ENCODE results near the gene CHMP3.
"Not testable (repeated sequence)": the region's sequence is repeated elsewhere in the genome, so short reads cannot be mapped to it uniquely, and the experiment has no call there.

CHMP3 gene

DNA sequence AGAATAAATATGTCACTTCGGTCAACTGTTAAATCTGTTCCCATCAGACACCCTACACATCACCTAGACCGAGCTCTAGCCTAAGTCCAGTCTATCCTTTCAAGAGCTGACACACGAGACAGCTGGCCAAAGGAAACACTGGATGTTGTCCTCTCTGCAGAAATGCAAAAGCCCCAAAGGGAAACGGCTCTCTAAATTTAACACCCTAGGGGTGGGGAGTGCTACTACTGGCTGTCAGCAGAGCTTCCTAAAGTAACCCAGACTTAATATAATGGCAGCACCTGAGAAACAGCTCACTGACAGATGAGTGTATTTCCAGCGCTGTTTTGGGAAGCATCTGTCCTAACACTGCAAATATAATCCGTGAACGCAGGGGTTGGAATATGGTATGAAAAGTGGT, 55.6 kb downstream of the CHMP3 start:
- TF ChIP-seq GATA1 (IDR thresholded peaks at IDR 0.05; ENCODE audit: low read depth, low read length) (no peak), POLR2A (IDR thresholded peaks at IDR 0.05; ENCODE audit: low read length) (no peak)
- no peak for DNase-seq

DNA sequence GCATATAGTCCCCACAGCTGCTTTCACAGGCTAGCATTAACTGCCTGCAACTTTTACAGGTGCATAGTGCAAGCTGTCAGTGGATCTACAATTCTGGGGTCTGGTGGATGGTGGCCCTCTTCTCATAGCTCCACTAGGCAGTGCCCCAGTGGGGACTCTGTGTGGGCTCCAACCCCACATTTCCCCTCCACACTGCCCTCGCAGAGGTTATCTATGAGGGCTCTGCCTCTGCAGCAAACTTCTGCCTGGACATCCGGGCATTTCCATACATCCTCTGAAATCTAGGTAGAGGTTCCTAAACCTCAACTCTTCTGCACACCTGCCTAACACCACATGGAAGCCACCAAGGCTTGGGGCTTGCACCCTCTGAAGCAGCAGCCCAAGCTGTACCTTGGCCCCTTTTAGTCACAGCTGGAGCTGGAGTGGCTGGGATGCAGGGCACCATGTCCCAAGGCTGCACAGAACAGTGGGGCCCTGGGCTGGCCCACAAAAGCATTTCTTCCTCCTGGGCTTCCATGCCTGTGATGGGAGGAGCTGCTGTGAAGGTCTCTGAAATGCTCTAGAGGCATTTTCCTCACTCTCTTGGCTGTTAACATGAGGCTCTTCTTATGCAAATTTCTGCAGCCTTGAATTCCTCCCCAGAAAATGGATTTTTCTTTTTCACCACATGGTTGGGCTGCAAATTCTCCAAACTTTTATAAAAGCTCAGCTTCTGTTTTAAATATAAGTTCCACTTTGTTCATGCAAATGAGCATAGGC, 62.7 kb downstream of the CHMP3 start:
- TF ChIP-seq GATA1 (IDR thresholded peaks at IDR 0.05; ENCODE audit: low read depth, low read length) (no peak), POLR2A (IDR thresholded peaks at IDR 0.05; ENCODE audit: low read length) (no peak)
- DNase-seq = peak; percentile 24 to 26

DNA sequence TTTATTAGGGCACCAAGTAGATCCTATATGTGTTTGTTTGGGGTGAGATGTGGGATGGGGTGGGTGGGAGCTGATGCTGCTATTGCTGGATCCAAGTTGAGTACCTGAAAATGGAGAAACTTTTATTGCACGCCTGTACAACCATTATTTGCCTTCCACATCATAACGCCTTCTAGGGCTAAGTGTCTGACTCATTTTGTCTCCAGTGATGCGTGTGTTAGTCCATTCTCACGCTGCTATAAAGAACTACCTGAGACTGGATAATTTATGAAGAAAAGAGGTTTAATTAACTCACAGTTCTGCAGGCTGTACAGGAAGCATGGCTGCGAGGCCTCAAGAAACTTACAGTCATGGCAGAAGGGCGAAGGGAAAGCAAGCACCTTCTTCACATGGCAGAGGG, 63.9 kb downstream of the CHMP3 start:
- no peak for DNase-seq
- TF ChIP-seq GATA1 (IDR thresholded peaks at IDR 0.05; ENCODE audit: low read depth, low read length) (no peak), POLR2A (IDR thresholded peaks at IDR 0.05; ENCODE audit: low read length) (no peak)

DNA sequence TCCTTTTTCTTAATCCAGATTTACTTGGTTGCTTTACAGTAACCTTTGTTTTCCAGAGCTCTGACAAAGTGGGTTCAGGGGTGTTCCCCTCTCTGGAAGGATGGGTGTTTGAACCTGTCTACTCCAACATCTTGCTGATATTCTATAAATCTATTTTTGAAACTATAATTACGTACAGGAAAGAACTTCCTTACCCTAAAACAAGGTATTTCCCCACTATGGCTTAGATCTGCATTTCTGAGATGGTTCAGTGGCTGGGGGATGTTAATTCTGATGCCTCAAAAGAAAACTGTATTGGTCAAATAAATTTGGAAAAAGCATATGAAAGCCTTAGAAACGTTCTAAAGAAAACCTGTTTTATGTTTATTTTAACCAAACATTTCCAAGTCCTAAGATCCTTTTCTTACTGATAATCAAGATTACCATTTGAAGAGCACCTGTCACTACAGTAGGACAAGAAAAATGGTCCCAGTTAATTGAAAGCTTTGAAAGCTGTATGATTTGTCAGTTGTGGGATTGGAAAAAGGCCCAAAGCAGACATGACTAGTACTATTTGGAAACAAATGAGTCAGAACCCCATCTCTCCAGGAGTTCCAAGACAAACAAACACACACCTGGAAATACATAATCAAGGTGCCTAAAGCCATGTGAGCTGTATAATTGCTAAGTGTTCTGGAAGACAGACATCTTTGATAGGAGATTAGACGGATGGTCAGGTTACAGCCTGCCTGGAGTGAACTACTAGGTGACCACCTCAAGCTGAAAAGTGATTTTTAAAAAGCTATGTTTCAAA, 64.6 kb downstream of the CHMP3 start:
- TF ChIP-seq GATA1 (IDR thresholded peaks at IDR 0.05; ENCODE audit: low read depth, low read length) = no peak
- TF ChIP-seq POLR2A (IDR thresholded peaks at IDR 0.05; ENCODE audit: low read length) = no peak
- DNase-seq = no peak

DNA sequence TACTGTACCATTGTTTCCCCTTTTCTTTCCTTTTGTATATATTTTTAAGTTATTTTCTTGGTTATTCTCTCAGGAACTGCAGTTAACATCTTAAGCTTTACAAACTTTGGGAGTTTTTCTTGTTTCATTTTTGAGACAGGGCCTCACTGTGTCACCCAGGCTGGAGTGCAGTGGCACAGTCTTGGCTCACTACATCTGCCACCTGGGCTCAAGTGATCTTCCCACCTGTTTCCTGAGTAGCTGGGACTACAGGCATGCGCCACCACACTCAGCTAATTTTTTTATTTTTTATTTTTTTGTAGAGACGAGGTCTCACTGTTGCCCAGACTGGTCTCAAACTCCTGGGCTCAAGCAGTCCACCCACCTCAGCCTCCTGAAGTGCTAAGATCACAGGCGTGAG, 66.9 kb downstream of the CHMP3 start:
- not testable (repeated sequence) for DNase-seq

DNA sequence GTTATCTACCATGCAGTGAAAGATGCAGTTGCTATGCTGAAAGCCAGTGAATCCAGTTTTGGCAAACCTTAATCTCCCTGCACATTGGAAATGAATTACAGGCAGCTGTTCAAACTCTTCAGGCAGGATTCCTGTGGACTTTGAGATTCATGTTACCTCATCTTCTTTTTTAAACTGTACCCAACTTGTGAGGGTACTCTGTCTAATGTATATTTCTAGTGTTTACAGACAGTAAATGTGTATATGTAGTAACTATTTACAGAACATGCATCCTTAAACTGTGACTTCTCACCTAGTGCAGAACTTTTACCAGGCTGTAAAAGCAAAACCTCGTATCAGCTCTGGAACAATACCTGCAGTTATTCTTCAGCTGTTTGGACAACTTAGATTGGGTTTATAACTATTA, 71.2 kb downstream of the CHMP3 start:
- DNase-seq = no peak
- TF ChIP-seq GATA1 (IDR thresholded peaks at IDR 0.05; ENCODE audit: low read depth, low read length) = no peak
- no peak for TF ChIP-seq POLR2A (IDR thresholded peaks at IDR 0.05; ENCODE audit: low read length)

DNA sequence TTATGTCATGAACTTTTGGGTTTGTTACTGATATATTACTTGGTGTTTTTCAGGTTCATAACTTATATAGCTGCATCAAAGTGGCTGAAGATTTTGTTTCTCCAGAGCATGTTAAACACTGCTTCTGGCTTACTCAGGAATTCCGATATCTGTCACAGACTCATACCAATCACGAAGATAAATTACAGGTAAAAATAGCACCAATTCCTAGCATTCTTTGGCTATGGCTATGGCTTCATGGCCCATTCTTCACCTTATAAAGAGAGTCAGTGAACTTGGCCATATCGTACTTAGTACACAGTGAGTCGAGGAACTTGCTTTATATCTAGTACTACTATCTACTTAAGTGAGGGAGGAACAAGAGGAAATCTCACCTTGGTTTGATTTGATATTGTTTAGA, 72.2 kb downstream of the CHMP3 start:
- no peak for DNase-seq
- TF ChIP-seq POLR2A (IDR thresholded peaks at IDR 0.05; ENCODE audit: low read length) (no peak), GATA1 (IDR thresholded peaks at IDR 0.05; ENCODE audit: low read depth, low read length) (no peak)

DNA sequence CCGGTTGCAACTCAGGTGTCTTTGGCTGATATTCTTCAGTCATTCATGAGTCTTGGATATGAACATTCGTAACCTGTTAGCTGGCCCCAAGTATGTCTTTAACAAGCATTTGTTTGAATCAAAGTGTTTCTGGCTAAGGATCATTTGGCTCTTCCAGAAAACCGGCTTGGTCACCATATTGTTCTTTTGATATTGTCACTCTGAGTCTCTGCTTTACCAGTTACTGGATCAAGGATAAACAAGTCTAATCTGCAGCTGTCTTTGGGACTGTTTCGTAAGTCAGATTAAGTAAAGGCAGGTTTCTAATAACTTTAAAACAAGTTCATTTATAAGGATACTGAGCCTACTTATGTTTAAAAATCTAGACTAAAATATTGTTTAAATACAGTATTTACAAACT, 73.0 kb downstream of the CHMP3 start:
- no peak for DNase-seq
- TF ChIP-seq POLR2A (IDR thresholded peaks at IDR 0.05; ENCODE audit: low read length) = no peak
- TF ChIP-seq GATA1 (IDR thresholded peaks at IDR 0.05; ENCODE audit: low read depth, low read length) = no peak

DNA sequence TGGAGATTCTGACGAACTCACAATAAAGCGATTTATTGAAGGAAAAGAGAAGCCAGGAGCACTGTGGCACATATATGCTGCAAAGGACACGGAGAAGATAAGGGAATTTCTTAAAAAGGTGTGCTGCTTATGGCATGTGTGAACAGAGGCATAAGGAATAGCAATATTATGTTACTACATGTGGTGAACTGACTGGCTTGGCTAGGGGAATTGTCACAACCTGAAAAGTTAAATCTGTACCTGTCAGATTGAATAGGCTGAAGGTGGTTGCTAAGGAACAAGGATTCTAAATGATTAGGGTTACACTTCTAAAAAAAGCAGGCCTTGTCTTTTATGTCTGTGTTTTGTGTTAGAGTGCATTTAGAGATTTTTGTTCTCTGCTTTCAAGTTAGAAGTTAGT, 73.7 kb downstream of the CHMP3 start:
- no peak for TF ChIP-seq GATA1 (IDR thresholded peaks at IDR 0.05; ENCODE audit: low read depth, low read length)
- no peak for TF ChIP-seq POLR2A (IDR thresholded peaks at IDR 0.05; ENCODE audit: low read length)
- DNase-seq = no peak

DNA sequence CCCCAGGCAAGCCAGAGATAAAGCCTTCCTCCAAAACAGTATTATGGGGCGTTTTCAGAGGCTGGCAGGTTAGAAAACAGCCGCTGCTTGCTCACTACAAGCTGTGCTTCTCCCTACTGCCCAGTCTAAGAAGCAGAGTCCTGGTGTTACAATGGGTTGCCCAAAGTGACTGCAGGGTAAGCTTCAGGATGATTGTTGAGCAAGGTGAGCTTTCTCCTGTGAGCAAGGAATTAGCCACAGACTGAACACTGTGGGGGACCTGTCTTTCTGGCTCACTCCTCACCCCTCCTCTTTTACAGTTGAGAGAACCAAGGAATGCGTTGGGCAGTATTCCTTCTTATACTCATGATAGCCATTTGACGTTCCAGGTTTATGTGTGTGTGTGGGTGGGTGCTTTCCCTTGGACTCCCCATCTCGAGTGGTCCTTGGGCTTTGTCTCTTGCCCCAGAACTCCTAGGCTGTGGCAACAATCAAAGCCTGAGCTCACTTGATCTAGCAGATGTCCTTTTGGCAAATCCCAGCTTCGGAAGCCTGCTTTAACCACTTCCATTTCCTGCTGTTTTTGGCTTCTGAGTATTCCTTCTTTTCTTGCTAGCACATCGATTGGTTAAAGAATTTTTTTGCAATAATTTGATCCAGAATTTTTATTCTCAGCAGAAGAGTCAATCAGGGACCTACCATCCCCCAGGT, 74.5 kb downstream of the CHMP3 start:
- DNase-seq = no peak

DNA sequence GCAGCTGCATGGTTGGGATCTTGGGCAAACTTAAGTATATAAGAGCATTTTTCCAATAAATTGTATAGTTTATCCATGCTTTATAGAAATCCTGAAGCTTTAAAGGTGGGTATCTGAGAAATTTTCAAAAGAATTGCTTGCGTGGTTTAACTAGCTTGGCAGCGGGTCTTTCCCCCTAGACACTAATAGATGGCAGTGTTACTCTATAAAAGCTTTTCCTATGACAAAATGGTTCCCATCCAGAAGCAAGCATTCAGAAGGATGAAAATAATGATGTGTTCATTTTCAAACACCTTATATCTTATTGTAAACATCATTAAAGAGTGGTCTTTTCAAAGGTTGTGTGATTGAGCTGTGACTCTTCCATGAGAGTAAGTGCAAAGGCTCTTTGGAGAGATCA, 76.2 kb downstream of the CHMP3 start:
- TF ChIP-seq POLR2A (IDR thresholded peaks at IDR 0.05; ENCODE audit: low read length) (no peak), GATA1 (IDR thresholded peaks at IDR 0.05; ENCODE audit: low read depth, low read length) (no peak)
- peak in 1 of 2 experiments; percentile 15 for DNase-seq

More for the DNA sequence above, 74.5 kb downstream of the CHMP3 start:
- TF ChIP-seq GATA1 (IDR thresholded peaks at IDR 0.05; ENCODE audit: low read depth, low read length) (no peak), POLR2A (IDR thresholded peaks at IDR 0.05; ENCODE audit: low read length) (no peak)

DNA sequence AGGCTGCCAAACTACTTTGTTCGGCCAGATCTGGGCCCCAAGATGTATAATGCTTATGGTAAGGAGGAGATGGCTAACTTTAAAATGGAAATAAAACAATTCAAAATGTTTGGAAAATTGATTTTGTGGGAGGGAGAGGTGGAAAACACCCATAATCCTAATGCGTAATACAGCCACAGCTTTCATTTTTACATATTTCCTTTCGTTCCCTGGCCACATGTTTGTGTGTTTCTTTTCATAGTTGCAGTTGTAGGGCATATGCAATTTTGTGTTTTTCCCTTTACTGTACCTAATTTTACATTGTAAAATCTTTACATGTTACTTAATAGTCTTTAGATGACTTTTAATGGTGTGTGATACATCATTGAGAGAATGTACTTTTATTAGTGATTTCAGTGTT, 77.4 kb downstream of the CHMP3 start:
- TF ChIP-seq POLR2A (IDR thresholded peaks at IDR 0.05; ENCODE audit: low read length) = no peak
- no peak for TF ChIP-seq GATA1 (IDR thresholded peaks at IDR 0.05; ENCODE audit: low read depth, low read length)
- DNase-seq = no peak

DNA sequence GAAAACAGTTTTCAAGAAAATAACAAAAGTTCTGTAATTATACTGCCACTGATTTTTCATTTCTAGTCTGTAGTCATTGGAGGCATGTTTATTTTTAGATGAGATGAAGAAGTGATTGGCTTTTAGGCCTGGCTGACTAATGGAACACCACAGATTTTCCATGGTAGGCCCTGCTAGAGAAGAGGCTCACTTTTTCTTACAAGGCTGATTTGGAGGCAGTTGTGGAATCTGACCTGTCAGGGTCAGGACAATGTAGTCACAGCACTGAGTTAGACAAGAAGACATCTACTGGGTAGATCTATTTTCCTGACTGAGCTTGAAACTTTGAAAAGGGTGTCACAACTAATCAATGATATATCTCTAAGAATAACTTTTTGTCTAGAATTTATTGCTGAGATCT, 78.1 kb downstream of the CHMP3 start:
- no peak for DNase-seq

DNA sequence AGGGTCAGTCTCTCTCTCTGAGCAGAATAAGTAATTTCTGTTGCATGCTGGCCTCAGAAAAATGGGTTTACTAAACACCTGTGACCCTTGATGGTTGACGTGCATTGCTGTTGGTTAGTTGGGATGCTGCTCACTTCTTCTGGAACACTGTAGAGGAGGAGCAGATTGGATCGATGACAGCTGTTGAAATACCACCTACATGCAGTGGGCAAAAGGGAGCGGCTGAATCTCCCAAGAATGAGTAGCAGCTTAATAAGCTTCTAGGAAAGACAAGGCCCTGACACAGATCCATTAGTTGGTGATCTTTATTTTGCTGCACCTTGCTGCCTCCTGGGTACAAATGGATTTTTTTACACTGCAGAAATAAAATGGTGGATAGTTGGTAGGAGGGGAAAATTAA, 78.9 kb downstream of the CHMP3 start:
- TF ChIP-seq POLR2A (IDR thresholded peaks at IDR 0.05; ENCODE audit: low read length) (no peak), GATA1 (IDR thresholded peaks at IDR 0.05; ENCODE audit: low read depth, low read length) (no peak)
- DNase-seq = no peak

More for the DNA sequence above, 78.1 kb downstream of the CHMP3 start:
- no peak for TF ChIP-seq GATA1 (IDR thresholded peaks at IDR 0.05; ENCODE audit: low read depth, low read length)
- no peak for TF ChIP-seq POLR2A (IDR thresholded peaks at IDR 0.05; ENCODE audit: low read length)
